ENCODE measurements around the gene LZTS3. TPM values are rescaled to one million over a fixed set of nuclear protein-coding genes. Genes with fewer than 3 reads are reported as not detected.
"Not testable (repeated sequence)": the region's sequence is repeated elsewhere in the genome, so short reads cannot be mapped to it uniquely, and the experiment has no call there.

LZTS3 gene
- total RNA-seq, 1 donor from 2014 or later: 14.9 TPM

DNA sequence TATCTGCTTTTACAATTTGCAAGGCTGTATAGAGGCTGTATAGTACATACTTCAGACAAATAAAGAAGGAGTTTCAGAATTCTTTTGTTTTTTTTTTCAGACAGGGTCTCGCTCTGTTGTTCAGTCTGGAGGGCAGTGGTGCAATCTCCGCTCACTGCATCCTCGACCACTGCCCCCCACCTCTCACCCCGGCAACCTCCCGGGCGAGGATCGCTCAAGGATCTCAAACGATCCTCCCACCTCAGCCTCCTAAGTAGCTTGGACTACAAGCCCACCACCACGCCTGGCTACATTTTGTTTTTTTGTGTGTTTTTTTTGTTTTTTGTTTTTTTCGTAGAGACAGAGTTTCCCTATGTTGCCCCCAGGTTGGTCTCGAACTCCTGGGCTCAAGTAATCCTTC, 15.5 kb downstream of the LZTS3 start:
- DNase-seq (ENCODE audit: low spot score in 2 of 2): no peak
- Histone ChIP-seq H3K27me3 (no peaks in the 10 kb centered on the region), H3K9me3 (no peaks in the 10 kb centered on the region), H3K4me1 (peaks cover 12 to 30% of the 10 kb centered on the region in 2 donors), H3K36me3 (peaks cover 0 to 9% of the 10 kb centered on the region in 2 donors), H3K4me3 (peak overlapping the region; percentile 86 to 94), H3K27ac (no peak overlapping the region)
- intact Hi-C loops (cut with DNase I): no loop called here
- TF ChIP-seq, protein P1, sequence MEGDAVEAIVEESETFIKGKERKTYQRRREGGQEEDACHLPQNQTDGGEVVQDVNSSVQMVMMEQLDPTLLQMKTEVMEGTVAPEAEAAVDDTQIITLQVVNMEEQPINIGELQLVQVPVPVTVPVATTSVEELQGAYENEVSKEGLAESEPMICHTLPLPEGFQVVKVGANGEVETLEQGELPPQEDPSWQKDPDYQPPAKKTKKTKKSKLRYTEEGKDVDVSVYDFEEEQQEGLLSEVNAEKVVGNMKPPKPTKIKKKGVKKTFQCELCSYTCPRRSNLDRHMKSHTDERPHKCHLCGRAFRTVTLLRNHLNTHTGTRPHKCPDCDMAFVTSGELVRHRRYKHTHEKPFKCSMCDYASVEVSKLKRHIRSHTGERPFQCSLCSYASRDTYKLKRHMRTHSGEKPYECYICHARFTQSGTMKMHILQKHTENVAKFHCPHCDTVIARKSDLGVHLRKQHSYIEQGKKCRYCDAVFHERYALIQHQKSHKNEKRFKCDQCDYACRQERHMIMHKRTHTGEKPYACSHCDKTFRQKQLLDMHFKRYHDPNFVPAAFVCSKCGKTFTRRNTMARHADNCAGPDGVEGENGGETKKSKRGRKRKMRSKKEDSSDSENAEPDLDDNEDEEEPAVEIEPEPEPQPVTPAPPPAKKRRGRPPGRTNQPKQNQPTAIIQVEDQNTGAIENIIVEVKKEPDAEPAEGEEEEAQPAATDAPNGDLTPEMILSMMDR (IDR thresholded peaks at IDR 0.05): no peak

DNA sequence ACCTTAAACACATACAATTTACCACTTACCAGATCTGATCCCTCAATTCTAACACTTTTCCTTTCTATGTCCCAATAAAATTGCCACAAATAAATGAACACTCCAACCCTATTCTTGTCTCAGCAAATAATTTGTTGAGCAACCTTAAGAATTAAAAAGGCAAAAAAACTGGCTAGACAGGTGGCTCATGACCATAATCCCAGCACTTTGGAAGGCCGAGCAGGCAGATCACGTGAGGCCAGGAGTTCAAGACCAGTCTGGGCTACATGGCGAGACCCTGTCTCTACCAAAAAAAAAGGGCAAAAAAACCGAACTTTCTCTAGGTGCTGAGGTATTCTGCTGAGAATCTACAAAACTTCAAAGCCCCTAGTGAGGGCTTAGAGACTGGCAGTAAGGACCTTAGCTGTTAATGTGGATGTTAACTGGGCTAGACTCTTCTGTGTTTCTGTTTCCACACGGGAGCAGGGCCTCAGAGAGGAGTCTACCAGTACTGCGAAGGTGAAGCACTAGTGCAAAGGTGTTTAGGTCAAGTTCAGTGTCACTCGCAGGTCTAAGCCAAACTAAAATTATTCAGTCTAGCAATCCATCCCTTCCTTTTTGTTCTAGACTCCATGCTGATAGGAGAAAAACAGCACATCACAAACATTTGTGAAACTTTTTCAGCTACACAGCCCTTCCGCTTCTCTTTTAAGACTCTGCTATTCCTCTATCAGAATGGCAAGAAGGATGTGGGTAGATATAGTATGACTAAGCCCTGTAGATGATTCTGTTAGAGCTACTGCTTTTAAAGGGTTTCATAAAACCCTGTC, 16.3 kb downstream of the LZTS3 start:
- TF ChIP-seq, protein P1 (IDR thresholded peaks at IDR 0.05): no peak
- peaks cover 12 to 30% of the 10 kb centered on the region in 2 donors for H3K4me1 ChIP-seq
- intact Hi-C loops (cut with DNase I): no loop called here

GRCh38 chr20:3152057-3152644, 21.2 kb downstream of the LZTS3 start:
- H3K4me1 ChIP-seq: peaks cover 0 to 15% of the 10 kb centered on the region in 2 donors
- DNase-seq (ENCODE audit: low spot score in 2 of 2); H3K27ac ChIP-seq; H3K27me3 ChIP-seq; H3K4me3 ChIP-seq; H3K9me3 ChIP-seq; intact Hi-C loops (cut with DNase I): not testable (repeated sequence)
- H3K36me3 ChIP-seq: peaks cover 17 to 43% of the 10 kb centered on the region in 2 donors

More for the DNA sequence above, 16.3 kb downstream of the LZTS3 start:
- Histone ChIP-seq H3K9me3 (no peaks in the 10 kb centered on the region), H3K4me3 (peak overlapping the region in 1 of 2 donors; percentile 86), H3K36me3 (peaks cover 0 to 9% of the 10 kb centered on the region in 2 donors), H3K27ac (no peak overlapping the region), H3K27me3 (no peaks in the 10 kb centered on the region)
- DNase-seq (ENCODE audit: low spot score in 2 of 2): no peak

GRCh38 chr20:3150908-3151307, 22.4 kb downstream of the LZTS3 start:
- peaks cover 26 to 51% of the 10 kb centered on the region in 2 donors for H3K36me3 ChIP-seq
- intact Hi-C loops (cut with DNase I): no loop called here

DNA sequence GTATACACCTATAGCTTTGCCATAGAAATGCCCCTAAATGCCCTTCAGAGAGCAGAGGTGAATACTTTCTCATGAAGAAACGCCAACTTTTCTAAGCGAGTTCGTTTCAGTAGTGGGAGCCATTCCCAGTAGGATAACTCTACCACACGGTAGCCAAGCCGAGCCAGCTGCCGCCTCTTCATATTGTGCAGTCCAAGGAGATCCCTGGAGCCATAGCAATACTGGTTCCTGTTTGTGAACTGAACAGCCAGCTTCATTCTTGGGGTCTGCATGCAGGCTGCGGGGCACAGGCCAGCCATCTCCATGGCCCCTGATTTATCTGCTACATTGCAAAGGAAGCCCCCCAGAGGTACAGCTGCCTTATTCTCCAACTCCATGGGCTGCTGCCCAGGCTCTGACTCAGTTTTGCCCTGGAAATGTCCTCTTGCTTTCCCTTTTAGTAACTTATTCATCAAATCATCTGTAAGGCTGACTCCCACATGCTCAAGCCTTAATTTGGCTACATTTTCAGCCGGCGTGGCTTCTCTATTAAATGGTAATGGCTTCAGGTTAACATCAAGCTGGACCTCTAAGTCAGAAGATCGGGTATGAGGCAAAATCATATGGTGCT, 26.5 kb downstream of the LZTS3 start:
- Histone ChIP-seq H3K9me3 (no peaks in the 10 kb centered on the region), H3K4me3 (no peak overlapping the region), H3K4me1 (peaks cover 0 to 3% of the 10 kb centered on the region in 2 donors), H3K36me3 (peaks cover 28 to 46% of the 10 kb centered on the region in 2 donors), H3K27me3 (no peaks in the 10 kb centered on the region), H3K27ac (no peak overlapping the region)
- intact Hi-C loops (cut with DNase I): no loop called here
- TF ChIP-seq, protein P1 (IDR thresholded peaks at IDR 0.05): no peak
- DNase-seq (ENCODE audit: low spot score in 2 of 2): no peak

More at GRCh38 chr20:3150908-3151307, 22.4 kb downstream of the LZTS3 start:
- Histone ChIP-seq H3K9me3 (no peaks in the 10 kb centered on the region), H3K27me3 (no peaks in the 10 kb centered on the region), H3K27ac (no peak overlapping the region), H3K4me1 (peaks cover 0 to 6% of the 10 kb centered on the region in 2 donors), H3K4me3 (no peak overlapping the region)
- TF ChIP-seq, protein P1 (IDR thresholded peaks at IDR 0.05): no peak
- DNase-seq (ENCODE audit: low spot score in 2 of 2): no peak

DNA sequence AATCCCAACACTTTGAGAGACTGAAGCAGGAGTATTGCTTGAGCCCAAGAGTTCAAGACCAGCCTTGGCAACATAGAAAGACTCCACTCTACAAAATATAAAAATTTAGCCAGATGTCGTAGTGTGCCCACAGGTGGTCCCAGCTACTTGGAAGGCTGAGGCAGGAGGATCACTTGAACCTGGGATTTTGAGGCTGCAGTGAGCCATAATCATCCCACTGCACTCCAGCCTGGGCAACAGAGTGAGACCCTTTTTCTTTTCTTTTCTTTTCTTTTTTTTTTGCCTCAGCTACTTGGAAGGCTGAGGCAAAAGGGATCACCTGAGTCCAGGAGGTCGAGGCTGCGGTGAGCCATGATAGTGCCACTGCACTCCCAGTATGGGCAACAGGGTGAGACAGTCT, 31.6 kb downstream of the LZTS3 start:
- no peak for DNase-seq (ENCODE audit: low spot score in 2 of 2)
- no peaks in the 10 kb centered on the region for H3K4me1 ChIP-seq
- no peak overlapping the region for H3K4me3 ChIP-seq
- H3K27ac ChIP-seq: no peak overlapping the region
- H3K9me3 ChIP-seq: no peaks in the 10 kb centered on the region
- H3K27me3 ChIP-seq: no peaks in the 10 kb centered on the region
- peaks cover 7 to 9% of the 10 kb centered on the region in 2 donors for H3K36me3 ChIP-seq
- intact Hi-C loops (cut with DNase I): no loop called here
- TF ChIP-seq, protein P1 (IDR thresholded peaks at IDR 0.05): no peak

Data from ascending aorta (tissue), 2 donors.